GM12878 (cell line): ENCODE data around the gene IDS.
"Not testable (repeated sequence)": the region's sequence is repeated elsewhere in the genome, so short reads cannot be mapped to it uniquely, and the experiment has no call there.

Experiments
- CHD2 ChIP-seq: IDR thresholded peaks from 2 replicates; pipeline ENCODE4 v1.6.1; 2011; ENCODE audit warnings: low read depth, low read length, improper control_type of control experiment, borderline replicate concordance
- EP300 ChIP-seq, 2 experiments: fragments of 150-350 bp in 1 of 2; IDR thresholded peaks; 2 replicates each; pipeline ENCODE4 v1.6.1; 2011 to 2012; ENCODE audit warnings: low read depth in 2 of 2, low read length in 2 of 2, borderline replicate concordance in 1 of 2, improper control_type of control experiment in 1 of 2, inconsistent platforms in 1 of 2; ENCODE audit not compliant: control insufficient read depth in 1 of 2
- HDGF ChIP-seq: fragments of 450-650 bp; IDR thresholded peaks from 2 replicates; pipeline ENCODE4 v1.6.1; 2016; ENCODE audit warnings: antibody characterized with exemption
- MTA3 ChIP-seq: IDR thresholded peaks from 2 replicates; pipeline ENCODE4 v1.6.1; 2012; ENCODE audit warnings: low read length, inconsistent platforms, borderline replicate concordance
- NFIC ChIP-seq: IDR thresholded peaks from 2 replicates; pipeline ENCODE4 v1.6.1; 2012; ENCODE audit warnings: low read depth, mild to moderate bottlenecking, inconsistent platforms, low read length, moderate library complexity
- PKNOX1 ChIP-seq: fragments of 450-650 bp; IDR thresholded peaks from 2 replicates; pipeline ENCODE4 v1.6.1; 2016; ENCODE audit warnings: mild to moderate bottlenecking
- POLR2A ChIP-seq: IDR thresholded peaks from 2 replicates; pipeline ENCODE4 v1.6.1; 2011; ENCODE audit warnings: low read depth, mild to moderate bottlenecking, low read length
- SMAD1 ChIP-seq: fragments of 450-650 bp; IDR thresholded peaks from 2 replicates; pipeline ENCODE4 v1.6.1; 2018; ENCODE audit warnings: mild to moderate bottlenecking, low read depth; ENCODE audit not compliant: partially characterized antibody
- SP1 ChIP-seq: IDR thresholded peaks from one replicate; pipeline ENCODE4 v1.6.1; 2011; ENCODE audit warnings: low read depth, low read length
- ZNF274 ChIP-seq: IDR thresholded peaks from one replicate; pipeline ENCODE4 v1.8.0; 2011; ENCODE audit not compliant: insufficient read length, insufficient read depth
- TF ChIP-seq, protein P1 (sequence below), 3 experiments: IDR thresholded peaks in 2 of 3; conservative IDR thresholded peaks in 1 of 3; 2 replicates each; pipeline ENCODE4 v1.5.1; 2011; ENCODE audit warnings: low read depth in 3 of 3, low read length in 3 of 3, mild to moderate bottlenecking in 3 of 3, control low read depth in 2 of 3, moderate library complexity in 2 of 3, inconsistent platforms in 1 of 3, mixed read lengths in 1 of 3; ENCODE audit not compliant: control insufficient read depth in 2 of 3, insufficient read depth in 1 of 3; ENCODE audit errors: extremely low read depth in 1 of 3

GRCh38 chrX:149525903-149526302 lies 20.8 kb upstream of the IDS start:
- TF ChIP-seq, protein P1, sequence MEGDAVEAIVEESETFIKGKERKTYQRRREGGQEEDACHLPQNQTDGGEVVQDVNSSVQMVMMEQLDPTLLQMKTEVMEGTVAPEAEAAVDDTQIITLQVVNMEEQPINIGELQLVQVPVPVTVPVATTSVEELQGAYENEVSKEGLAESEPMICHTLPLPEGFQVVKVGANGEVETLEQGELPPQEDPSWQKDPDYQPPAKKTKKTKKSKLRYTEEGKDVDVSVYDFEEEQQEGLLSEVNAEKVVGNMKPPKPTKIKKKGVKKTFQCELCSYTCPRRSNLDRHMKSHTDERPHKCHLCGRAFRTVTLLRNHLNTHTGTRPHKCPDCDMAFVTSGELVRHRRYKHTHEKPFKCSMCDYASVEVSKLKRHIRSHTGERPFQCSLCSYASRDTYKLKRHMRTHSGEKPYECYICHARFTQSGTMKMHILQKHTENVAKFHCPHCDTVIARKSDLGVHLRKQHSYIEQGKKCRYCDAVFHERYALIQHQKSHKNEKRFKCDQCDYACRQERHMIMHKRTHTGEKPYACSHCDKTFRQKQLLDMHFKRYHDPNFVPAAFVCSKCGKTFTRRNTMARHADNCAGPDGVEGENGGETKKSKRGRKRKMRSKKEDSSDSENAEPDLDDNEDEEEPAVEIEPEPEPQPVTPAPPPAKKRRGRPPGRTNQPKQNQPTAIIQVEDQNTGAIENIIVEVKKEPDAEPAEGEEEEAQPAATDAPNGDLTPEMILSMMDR (IDR thresholded peaks at IDR 0.05 in 2 of 3, conservative IDR thresholded peaks at IDR 0.05 in 1 of 3; ENCODE audit: control insufficient read depth in 2 of 3, extremely low read depth in 1 of 3, insufficient read depth in 1 of 3, low read depth in 3 of 3, low read length in 3 of 3), result not testable (repeated sequence)
- TF ChIP-seq EP300 (IDR thresholded peaks at IDR 0.05; ENCODE audit: borderline replicate concordance in 1 of 2, control insufficient read depth in 1 of 2, low read depth in 2 of 2, low read length in 2 of 2); POLR2A; SMAD1; SP1; MTA3; NFIC; HDGF; ZNF274; PKNOX1; CHD2: not testable (repeated sequence)
